ENCODE results near the gene SLC6A6. TPM values are rescaled to one million over a fixed set of nuclear protein-coding genes. Genes with fewer than 3 reads are reported as not detected.

Gene SLC6A6
- total RNA-seq, 1 donor from 2014 or later, result 21.1 TPM

GRCh38 chr3:14371573-14372474 lies 30.6 kb upstream of the SLC6A6 start:
- DNase-seq (ENCODE audit: extremely low read depth, low read depth, low spot score), result no peak

DNA sequence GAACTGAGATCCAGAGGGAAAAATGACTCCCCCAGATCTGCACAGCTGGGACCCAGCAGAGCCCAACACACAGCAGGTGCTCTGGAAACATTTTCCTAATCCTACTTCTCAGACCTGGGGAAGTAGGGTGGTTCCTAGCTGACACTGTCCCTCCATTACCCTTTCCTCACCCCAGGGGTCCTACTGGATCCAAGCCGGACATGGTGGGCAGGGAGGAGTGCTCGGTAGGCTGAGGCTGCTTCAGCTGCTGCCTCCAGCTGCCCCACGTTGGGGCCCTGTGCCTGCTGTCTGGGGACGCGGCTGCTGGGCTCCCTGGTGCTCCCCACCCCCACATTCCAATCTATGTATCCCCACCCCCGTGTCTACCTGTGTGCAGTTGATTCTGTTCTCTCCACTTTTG lies 29.8 kb upstream of the SLC6A6 start:
- DNase-seq (ENCODE audit: extremely low read depth, low read depth, low spot score), result no peak

DNA sequence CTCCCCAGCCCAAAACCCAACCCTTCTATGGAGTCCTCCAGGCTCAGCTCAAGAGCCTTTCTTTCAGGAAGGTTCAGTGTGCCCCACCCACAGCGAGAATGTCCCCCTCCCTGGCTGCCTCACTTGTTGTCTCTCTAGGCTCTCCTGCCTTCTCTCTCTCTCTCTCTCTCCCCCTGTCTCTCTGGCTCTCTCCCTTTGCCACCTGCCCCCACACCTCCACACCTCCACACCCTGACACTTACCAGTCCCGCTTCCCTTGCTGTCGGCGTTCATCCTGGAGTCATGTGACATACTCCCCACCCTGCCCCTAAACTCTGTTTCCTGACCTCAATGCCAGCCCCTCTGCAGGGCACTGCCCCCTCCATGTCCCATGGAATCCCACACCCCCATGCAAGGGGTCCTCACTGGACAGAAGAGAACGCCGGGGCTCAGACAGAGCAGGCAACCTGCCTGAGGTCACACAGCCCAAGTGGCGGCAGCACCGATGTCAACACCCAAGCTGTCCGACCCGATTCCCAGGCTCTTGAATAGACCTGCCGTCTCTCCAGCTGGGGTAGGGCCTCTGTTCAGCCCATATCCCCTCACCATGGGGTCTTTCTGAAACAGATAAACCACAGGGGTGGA lies 28.5 kb upstream of the SLC6A6 start:
- no peak for DNase-seq (ENCODE audit: extremely low read depth, low read depth, low spot score)

DNA sequence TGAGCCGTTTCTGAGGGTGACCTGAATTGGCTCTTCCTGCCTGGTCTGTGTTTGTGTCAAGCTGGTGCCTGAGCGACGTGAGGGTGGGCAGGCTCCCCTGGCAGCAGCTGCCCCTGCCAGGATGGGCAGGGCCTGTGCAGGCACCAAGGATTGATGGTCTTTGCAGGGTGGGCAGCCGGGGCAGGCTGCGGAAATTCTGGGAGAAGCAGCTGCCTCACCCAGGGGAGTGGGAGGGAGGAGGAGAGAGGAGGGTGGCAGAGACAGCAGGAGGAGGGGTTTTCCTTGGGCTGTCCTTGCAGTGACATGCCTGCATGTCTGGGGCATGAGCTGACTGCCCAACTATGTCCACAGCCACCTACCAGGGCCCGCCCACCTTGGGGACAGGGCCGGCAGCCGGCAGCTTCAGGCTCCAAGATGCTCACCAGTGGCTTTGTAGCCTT lies 27.9 kb upstream of the SLC6A6 start:
- no peak for DNase-seq (ENCODE audit: extremely low read depth, low read depth, low spot score)

DNA sequence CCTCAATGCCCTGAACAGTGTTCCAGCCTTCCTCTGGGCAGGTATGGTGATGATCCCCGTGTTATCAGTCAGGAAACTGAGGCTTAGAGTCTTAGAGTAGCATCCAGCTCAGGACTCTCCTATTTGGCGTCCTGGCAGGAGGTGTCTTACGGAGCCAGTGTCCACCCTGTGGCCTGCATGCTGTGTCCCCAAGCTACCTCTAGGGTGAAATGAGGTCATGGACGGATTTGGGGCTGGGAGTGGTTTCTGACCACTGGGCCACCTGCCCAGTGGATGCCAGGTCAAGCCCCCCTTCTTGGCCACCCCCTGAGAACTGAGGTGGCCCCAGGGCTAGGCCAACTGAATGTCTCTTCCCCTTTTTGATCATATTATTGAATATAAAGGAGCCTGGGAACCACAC lies 27.2 kb upstream of the SLC6A6 start:
- DNase-seq (ENCODE audit: extremely low read depth, low read depth, low spot score), result no peak

DNA sequence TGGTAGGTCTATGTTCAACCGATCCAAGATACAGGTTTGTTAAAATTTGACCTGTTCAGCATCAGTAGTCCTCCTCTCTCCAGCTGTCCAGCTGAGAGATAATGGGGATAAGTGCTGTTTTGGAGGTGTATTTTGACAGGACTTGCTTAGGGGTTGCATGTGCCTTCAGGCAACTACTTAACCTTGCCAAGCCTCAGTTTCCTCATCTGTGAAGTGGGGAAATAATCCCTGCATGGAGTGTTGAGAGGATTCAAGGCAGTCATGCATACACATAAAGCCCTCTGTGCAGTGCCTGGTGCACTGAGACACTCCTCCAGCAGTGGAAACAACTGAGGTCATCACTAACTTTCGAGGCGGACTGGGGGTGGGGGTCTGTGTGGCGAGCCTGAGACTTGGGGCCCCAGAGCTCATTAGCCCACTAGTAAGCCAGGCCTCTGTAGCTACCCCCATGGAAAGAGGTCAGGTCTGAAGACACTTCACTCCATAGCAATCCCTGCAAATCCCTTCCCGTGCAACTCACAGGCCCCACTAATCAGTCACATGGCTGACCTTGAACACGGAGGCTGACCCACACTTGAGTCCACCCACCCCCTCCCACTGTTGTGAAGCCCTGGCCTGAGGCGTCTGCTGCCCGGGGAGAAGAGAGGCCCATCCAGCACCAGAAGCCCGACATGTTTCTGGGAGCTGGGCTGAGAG lies 25.9 kb upstream of the SLC6A6 start:
- no peak for DNase-seq (ENCODE audit: extremely low read depth, low read depth, low spot score)

GRCh38 chr3:14377044-14377837 lies 25.2 kb upstream of the SLC6A6 start:
- no peak for DNase-seq (ENCODE audit: extremely low read depth, low read depth, low spot score)

- no peak for DNase-seq (ENCODE audit: extremely low read depth, low read depth, low spot score)
These were observed 24.6 kb upstream of the SLC6A6 start for GRCh38 chr3:14377838-14378169.

DNA sequence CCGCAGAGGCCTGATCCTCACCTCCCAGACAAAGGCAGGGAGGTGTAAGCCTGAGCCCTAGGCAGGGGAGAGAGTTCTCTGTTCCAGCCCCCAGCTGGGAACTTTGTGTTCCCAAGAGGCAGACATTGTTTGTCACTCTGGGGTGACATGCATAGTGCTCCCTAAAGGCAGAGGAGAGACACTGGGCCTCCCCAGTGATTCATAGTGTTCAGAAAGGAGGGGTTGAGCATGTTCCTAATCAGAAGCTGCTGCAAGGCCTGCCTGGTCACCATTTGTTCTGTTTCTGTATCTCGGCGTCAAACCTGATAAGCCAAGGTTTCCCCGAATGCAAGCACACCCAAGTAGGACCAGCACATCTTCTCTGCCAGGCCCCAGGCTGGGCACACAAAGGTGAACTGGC lies 24.0 kb upstream of the SLC6A6 start:
- no peak for DNase-seq (ENCODE audit: extremely low read depth, low read depth, low spot score)

GRCh38 chr3:14379843-14380242 lies 22.6 kb upstream of the SLC6A6 start:
- no peak for DNase-seq (ENCODE audit: extremely low read depth, low read depth, low spot score)

DNA sequence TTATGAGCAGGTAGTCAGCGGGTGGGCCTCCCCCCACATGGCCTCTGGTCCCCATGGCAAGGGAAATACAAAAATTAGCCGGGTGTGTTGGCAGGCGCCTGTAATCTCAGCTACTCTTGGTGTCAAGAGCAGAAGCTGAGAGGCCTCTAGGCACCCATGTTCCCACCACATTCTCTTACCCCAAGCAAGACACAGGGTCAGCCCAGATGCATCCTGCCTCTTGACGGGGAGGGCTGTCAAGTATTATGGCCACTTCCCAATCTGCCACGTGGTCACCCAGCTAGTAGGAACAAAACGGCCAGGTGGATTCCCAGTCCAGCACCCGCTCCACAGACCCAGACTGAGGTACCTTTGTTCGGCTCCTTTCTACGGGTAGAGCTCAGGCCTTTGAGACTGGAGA lies 16.2 kb upstream of the SLC6A6 start:
- no peak for DNase-seq (ENCODE audit: extremely low read depth, low read depth, low spot score)

DNA sequence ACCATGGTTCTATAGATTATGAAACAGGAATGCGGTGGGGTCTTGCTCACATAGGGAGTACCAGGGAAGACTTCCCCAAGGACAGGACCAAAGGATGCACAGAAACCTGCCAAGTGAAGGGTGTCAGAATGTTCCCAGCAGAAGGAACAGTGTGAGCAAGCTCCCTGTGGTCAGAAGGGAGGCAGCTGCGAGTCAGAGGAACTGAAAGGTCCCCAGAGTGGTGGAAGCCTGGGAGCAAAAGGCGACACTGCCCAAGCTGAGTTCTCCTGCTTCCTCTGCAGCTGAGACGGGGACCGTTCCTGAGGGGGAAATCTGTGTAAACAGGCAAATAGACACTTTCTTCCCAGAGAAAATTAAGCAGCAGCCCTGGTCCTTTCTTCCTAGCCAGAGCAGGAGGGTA lies 14.2 kb upstream of the SLC6A6 start:
- no peak for DNase-seq (ENCODE audit: extremely low read depth, low read depth, low spot score)

DNA sequence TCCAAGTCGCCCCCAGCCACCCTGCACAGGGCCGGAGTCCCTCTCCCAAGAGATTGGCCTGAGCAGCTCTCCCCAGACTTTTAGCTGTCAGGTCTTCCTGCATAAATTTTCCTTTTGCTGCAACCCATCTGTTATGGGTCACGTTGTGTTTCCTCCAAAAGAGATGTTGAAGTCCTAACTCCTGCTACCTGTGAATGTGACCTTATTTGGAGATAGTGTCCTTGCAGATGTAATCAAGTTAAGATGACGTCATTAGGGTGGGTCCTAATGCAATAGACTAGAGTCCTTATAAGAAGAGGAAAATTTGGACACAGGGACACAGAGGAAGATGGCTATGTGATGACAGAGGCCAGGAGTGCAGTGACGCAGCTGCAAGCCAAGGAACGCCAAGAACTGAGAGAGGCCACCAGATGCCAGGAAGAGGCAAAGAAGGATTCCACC lies 13.2 kb upstream of the SLC6A6 start:
- no peak for DNase-seq (ENCODE audit: extremely low read depth, low read depth, low spot score)

GRCh38 chr3:14389716-14390115 lies 12.7 kb upstream of the SLC6A6 start:
- DNase-seq (ENCODE audit: extremely low read depth, low read depth, low spot score), result no peak

- DNase-seq (ENCODE audit: extremely low read depth, low read depth, low spot score), result no peak
These were observed 11.4 kb upstream of the SLC6A6 start for GRCh38 chr3:14391033-14391432.

DNA sequence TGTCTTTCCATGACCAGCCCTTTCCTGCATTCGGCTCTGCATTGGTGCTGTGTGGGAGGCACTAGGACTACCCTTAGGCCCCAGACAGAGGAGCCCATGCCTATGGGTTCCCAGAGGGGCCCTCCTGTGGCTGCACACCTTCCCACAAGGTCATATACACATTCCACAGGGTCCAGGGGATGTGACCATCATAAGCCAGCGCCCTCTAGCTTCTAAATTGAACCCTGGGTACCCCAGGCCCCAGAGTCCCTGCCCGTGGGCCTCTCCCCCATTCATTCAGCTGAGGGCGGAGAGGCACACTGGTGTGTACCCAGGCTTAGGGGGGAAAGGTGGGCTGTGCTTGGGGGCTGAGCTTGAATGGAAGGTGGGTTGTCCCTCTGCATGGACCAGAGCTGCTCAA lies 10.2 kb upstream of the SLC6A6 start:
- DNase-seq (ENCODE audit: extremely low read depth, low read depth, low spot score), result no peak

GRCh38 chr3:14392803-14393319 lies 9.5 kb upstream of the SLC6A6 start:
- DNase-seq (ENCODE audit: extremely low read depth, low read depth, low spot score), result no peak

DNA sequence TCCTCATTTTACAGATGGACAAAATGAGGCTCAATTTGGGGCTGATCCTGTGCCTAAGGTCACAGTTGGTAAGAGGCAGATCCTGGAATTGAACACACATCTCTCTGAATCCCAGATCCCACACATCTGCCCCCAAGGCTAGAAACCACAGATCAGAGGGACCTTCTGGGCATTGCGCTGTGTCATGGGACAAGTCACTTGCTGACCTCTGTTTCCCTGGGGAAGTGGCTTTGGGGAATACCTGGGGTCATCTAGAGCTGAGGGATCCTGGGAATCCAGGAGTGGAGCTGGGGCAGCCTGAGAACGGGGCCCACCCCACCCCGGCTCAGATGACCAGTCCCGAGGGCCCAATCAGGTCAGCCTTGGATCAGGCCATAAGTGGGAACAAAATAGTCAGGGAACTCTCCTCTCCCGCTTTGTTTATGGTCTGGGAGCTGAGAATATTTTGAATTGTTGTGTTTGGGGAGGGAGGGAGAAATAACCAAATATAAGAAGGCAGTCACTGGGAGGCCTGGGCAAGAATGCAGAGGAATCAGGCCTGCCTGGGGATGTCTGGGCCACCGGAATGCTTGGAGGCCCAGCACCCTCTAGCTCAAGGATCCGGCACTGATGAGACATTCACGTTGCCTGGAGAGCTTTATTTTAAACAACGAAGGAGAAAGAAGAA lies 8.8 kb upstream of the SLC6A6 start:
- no peak for DNase-seq (ENCODE audit: extremely low read depth, low read depth, low spot score)

DNA sequence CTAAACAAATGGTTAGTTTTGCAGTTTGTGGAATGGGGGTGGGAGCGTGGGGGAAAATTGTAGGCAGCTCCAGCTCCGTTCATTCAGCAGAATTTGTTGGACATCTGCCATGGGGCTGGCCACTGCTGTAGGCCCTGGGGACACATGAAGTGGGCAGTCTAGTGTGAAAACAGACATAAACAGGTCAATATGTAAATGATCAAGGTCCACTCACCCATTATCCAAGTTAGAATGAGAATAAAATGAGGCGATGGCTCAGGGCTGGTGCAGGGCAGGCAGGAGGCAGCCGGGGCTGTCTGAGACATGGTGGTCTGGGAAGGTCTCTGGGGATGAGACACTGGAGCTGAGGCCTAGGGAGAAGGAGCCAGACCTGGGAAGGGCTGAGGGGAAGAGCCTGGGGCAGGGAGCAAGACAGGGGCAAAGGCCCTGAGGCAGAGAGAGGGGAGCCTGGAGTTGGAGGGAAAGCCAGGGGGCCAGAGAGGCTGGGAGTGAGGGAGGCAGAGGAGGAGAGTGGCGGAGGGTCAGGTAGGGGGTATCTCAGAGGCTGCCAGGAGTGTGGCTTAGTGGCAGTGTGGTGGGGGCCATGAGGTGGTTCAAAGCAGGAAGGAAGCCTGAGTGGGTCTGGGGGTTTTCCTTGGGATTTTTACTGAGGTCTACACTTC lies 6.2 kb upstream of the SLC6A6 start:
- DNase-seq (ENCODE audit: extremely low read depth, low read depth, low spot score), result no peak

- DNase-seq (ENCODE audit: extremely low read depth, low read depth, low spot score), result no peak
These were observed 5.4 kb upstream of the SLC6A6 start for GRCh38 chr3:14397046-14397445.

Data from glomerular endothelial cell (primary cell).